Type B pancreatic cell (in vitro differentiated cells): ENCODE results near the gene TAF3. TPM values are rescaled to one million over a fixed set of nuclear protein-coding genes. Genes with fewer than 3 reads are reported as not detected.

Experiments
- DNase-seq: peaks from one replicate; pipeline ENCODE4 v3.0.0; 2021; ENCODE audit warnings: mixed read lengths; ENCODE audit not compliant: unreplicated experiment; ENCODE audit errors: extremely low spot score
- H3K27ac Mint-ChIP-seq: 2 replicates; pipeline ENCODE4 v1.8.0; 2021; ENCODE audit warnings: mild to moderate bottlenecking, mixed read lengths
- H3K27me3 Mint-ChIP-seq: 2 replicates; pipeline ENCODE4 v1.8.0; 2021; ENCODE audit warnings: mixed read lengths
- H3K36me3 Mint-ChIP-seq: 2 replicates; pipeline ENCODE4 v1.8.0; 2021; ENCODE audit warnings: mixed read lengths
- H3K4me1 Mint-ChIP-seq: one replicate; pipeline ENCODE4 v1.8.0; 2021; ENCODE audit warnings: mixed read lengths; ENCODE audit not compliant: unreplicated experiment
- H3K4me3 Mint-ChIP-seq: 2 replicates; pipeline ENCODE4 v1.8.0; 2021; ENCODE audit warnings: mild to moderate bottlenecking, mixed read lengths
- H3K9me3 Mint-ChIP-seq: 2 replicates; pipeline ENCODE4 v1.8.0; 2021; ENCODE audit warnings: mixed read lengths
- total RNA-seq: library from RNA; stranded (reverse); gene quantifications from 2 replicates; pipeline ENCODE4 v1.2.1, GENCODE V29; 2021; ENCODE audit warnings: low replicate concordance
- TF ChIP-seq, protein P1 (sequence below): fragments of 200-600 bp; sonication (generic); conservative IDR thresholded peaks from 2 replicates; pipeline ENCODE4 v1.5.0; 2021; ENCODE audit warnings: antibody characterized with exemption, mild to moderate bottlenecking

Gene TAF3
- total RNA-seq, 1 donor from 2014 or later = 9.9 TPM

DNA sequence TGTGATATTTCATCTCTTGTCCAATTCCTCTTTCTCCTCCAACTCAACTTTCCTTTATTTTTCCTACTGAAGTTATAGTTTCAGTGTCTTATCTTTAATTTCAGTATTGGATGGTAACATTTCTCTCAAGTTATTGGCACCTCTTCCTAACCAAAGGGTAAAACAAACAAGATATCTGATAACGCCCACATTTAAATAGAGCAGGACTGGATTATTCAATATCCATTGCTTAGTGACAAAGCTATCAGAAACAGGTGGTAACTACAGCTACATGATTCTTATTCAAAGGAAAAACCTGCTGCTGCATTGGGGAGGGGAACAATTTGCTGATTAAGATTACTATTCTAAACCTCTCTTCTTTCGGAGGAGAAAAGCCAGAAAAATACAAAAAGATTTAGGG is 87.8 kb downstream of the TAF3 start:
- no peak overlapping the region for H3K4me3 Mint-ChIP-seq
- H3K36me3 Mint-ChIP-seq = peaks cover 3% of the 10 kb centered on the region
- TF ChIP-seq, protein P1, sequence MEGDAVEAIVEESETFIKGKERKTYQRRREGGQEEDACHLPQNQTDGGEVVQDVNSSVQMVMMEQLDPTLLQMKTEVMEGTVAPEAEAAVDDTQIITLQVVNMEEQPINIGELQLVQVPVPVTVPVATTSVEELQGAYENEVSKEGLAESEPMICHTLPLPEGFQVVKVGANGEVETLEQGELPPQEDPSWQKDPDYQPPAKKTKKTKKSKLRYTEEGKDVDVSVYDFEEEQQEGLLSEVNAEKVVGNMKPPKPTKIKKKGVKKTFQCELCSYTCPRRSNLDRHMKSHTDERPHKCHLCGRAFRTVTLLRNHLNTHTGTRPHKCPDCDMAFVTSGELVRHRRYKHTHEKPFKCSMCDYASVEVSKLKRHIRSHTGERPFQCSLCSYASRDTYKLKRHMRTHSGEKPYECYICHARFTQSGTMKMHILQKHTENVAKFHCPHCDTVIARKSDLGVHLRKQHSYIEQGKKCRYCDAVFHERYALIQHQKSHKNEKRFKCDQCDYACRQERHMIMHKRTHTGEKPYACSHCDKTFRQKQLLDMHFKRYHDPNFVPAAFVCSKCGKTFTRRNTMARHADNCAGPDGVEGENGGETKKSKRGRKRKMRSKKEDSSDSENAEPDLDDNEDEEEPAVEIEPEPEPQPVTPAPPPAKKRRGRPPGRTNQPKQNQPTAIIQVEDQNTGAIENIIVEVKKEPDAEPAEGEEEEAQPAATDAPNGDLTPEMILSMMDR = no peak
- no peak for DNase-seq
- no peaks in the 10 kb centered on the region for H3K27me3 Mint-ChIP-seq
- H3K27ac Mint-ChIP-seq = no peak overlapping the region
- no peaks in the 10 kb centered on the region for H3K9me3 Mint-ChIP-seq
- no peaks in the 10 kb centered on the region for H3K4me1 Mint-ChIP-seq

DNA sequence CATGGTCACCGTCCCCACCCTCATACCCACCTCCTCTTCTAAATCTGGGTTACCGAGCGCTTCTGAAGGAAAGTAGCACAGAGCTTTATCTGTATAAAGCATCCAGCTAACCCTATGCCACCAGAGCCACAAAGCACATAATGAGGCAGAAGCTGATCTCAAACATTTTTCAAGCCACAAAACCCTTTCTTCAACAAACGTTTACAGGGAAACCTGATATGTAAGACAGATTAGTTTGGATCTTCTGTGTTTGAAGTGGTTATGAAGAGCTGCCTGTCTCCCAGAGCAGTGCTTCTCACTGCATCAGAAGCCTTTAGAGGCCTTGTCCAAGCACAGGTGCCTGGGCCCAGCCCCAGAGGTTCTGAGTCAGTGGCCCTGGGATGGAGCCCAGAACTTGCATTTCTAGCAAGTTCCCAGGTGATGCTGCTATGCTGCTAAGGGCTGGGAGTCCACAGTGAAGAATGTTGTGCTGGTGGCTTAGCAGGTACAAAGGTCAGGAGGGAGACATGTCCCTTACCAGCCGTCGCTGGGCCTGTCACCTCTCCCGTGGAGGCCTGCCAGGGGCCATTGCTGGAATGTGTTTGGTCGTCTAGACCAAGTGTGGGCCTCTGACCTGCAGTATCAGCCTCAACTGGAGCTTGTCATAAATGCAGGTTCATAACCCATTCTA is 90.4 kb downstream of the TAF3 start:
- TF ChIP-seq, protein P1 = no peak
- Mint-ChIP-seq H3K4me1 (no peaks in the 10 kb centered on the region), H3K9me3 (peaks cover 2% of the 10 kb centered on the region), H3K36me3 (no peaks in the 10 kb centered on the region), H3K27me3 (no peaks in the 10 kb centered on the region), H3K27ac (no peak overlapping the region), H3K4me3 (no peak overlapping the region)
- no peak for DNase-seq

DNA sequence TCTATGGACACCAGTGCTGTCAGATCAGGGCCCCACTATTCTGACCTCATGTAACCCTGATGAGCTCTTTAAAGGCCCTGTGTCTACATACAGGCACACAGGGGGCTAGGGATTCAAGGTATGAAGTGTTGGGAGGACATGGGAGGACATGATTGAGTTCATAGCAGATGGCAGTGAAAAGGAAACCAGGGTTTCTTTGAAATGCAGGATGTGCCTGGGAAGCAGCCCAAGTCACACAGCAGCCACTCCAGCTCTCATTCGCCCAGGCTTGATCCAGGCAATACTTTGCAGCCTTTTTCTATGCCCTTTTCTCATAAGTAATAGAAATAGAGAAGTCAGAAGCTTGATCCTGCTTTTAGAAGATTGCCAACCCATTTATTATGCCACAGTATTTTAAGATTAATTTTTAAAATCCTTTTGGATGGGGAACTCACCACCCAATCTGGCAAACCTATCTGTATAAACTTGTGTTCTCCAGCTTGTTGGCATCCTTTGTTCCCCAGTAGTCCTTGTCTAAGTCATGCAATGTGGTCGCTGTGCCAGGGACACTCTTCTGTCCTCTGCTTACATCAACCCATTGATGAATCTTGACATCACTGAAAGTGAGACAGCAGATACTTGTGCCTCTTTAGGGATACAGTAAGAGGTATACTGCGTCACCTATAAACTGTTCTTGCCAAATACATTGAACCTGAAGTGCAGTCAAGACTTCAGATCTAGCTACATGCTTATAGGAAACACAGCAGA is 95.0 kb downstream of the TAF3 start:
- Mint-ChIP-seq H3K36me3 (no peaks in the 10 kb centered on the region), H3K4me3 (no peak overlapping the region), H3K9me3 (peaks cover 4% of the 10 kb centered on the region), H3K27ac (no peak overlapping the region), H3K27me3 (no peaks in the 10 kb centered on the region), H3K4me1 (peaks cover 4% of the 10 kb centered on the region)
- DNase-seq = no peak
- TF ChIP-seq, protein P1 = no peak

DNA sequence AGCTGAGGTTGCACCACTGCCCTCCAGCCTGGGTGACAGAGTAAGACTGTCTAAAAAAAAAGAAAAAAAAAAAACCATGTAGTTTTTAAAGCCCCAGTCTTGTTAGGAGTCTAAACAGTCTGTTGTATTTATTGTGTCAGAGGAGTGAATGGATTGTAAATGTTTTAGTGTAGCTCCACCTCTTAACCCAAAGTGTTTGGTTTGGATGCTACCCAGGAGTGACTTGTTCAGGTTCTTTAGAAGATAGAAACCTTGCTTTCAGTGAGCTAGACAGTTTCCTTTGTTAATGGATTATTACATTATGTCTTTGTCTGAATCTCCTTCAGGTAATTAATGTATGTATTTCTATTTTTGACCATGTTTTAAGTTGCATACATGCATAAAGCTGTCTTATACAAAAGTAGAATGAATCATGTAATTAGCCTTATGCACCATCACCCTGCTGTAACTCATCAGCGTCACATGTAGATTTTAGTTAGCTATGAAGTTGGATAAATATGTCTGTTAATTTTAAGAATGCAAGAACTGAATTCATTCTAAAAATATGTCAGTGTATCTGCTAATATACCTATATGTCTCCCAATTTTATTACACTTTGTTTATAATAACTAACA is 97.7 kb downstream of the TAF3 start:
- DNase-seq = no peak
- TF ChIP-seq, protein P1 = no peak
- Mint-ChIP-seq H3K27ac (no peak overlapping the region), H3K36me3 (no peaks in the 10 kb centered on the region), H3K27me3 (no peaks in the 10 kb centered on the region), H3K4me3 (no peak overlapping the region), H3K9me3 (peaks cover 4% of the 10 kb centered on the region), H3K4me1 (peaks cover 4% of the 10 kb centered on the region)

DNA sequence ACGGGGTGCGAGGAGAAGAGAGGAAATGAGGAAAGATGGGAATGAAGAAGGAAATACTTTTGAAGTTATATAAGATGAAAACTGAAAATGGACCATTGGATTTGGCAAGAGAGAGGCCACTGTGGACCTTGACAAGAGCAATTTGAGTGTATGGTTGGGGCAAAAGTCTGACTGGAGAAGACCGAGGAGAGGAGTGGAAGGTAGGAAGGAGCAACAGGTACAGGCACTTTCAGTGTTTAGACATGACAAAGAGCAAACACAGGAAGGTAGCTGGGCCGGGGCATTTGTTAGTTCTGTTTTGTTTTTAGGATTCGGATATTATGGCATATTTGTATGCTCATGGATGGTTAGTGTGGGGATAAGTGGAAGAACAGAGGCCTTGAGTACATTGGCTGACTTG is 99.4 kb downstream of the TAF3 start:
- TF ChIP-seq, protein P1 = no peak
- no peaks in the 10 kb centered on the region for H3K27me3 Mint-ChIP-seq
- H3K36me3 Mint-ChIP-seq = no peaks in the 10 kb centered on the region
- H3K27ac Mint-ChIP-seq = no peak overlapping the region
- peaks cover 10% of the 10 kb centered on the region for H3K4me1 Mint-ChIP-seq
- no peak overlapping the region for H3K4me3 Mint-ChIP-seq
- H3K9me3 Mint-ChIP-seq = peaks cover 4% of the 10 kb centered on the region
- no peak for DNase-seq
